ENCODE data around the gene DIDO1.

Gene DIDO1

GRCh38 chr20:62907384-62908317, 18.7 kb downstream of the DIDO1 start:
- no peak for DNase-seq

- no peak for DNase-seq
Measured at GRCh38 chr20:62906647-62907375, 19.5 kb downstream of the DIDO1 start.

- DNase-seq, result no peak
Measured at GRCh38 chr20:62906209-62906608, 20.1 kb downstream of the DIDO1 start.

- DNase-seq, result no peak
Measured at GRCh38 chr20:62905536-62906117, 20.7 kb downstream of the DIDO1 start.

GRCh38 chr20:62902926-62903615, 23.2 kb downstream of the DIDO1 start:
- no peak for DNase-seq

GRCh38 chr20:62901891-62902290, 24.4 kb downstream of the DIDO1 start:
- no peak for DNase-seq

GRCh38 chr20:62900692-62901584, 25.4 kb downstream of the DIDO1 start:
- DNase-seq, result no peak

- no peak for DNase-seq
Measured at GRCh38 chr20:62900052-62900691, 26.1 kb downstream of the DIDO1 start.

GRCh38 chr20:62899633-62900051, 26.7 kb downstream of the DIDO1 start:
- DNase-seq, result no peak

- no peak for DNase-seq
Measured at GRCh38 chr20:62898970-62899632, 27.2 kb downstream of the DIDO1 start.

GRCh38 chr20:62898093-62898964, 28.0 kb downstream of the DIDO1 start:
- no peak for DNase-seq

- DNase-seq, result no peak
Measured at GRCh38 chr20:62897666-62898065, 28.6 kb downstream of the DIDO1 start.

GRCh38 chr20:62896526-62896925, 29.8 kb downstream of the DIDO1 start:
- no peak for DNase-seq

- DNase-seq, result no peak
Measured at GRCh38 chr20:62895539-62895938, 30.8 kb downstream of the DIDO1 start.

- no peak for DNase-seq
Measured at GRCh38 chr20:62894261-62894660, 32.0 kb downstream of the DIDO1 start.

- no peak for DNase-seq
Measured at GRCh38 chr20:62893700-62894099, 32.6 kb downstream of the DIDO1 start.

GRCh38 chr20:62892348-62893304, 33.7 kb downstream of the DIDO1 start:
- no peak for DNase-seq

GRCh38 chr20:62891111-62891510, 35.2 kb downstream of the DIDO1 start:
- no peak for DNase-seq

- DNase-seq, result no peak
Measured at GRCh38 chr20:62890444-62890843, 35.9 kb downstream of the DIDO1 start.

All from NCI-H2081 treated with DMSO at 0.1 percent for 48 hours (cell line).